ENCODE measurements around the gene C5AR1. TPM values are rescaled to one million over a fixed set of nuclear protein-coding genes. Genes with fewer than 3 reads are reported as not detected.

C5AR1 gene
- total RNA-seq, 1 donor from 2014 or later, result 0.48 TPM

- H3K27me3 Mint-ChIP-seq (ENCODE audit: unreplicated experiment), result no peaks in the 10 kb centered on the region
- H3K4me3 Mint-ChIP-seq (ENCODE audit: unreplicated experiment), result no peak overlapping the region
- no peak for TF ChIP-seq CTCF (IDR thresholded peaks at IDR 0.05)
- DNase-seq (ENCODE audit: extremely low spot score, unreplicated experiment), result no peak
- no peaks in the 10 kb centered on the region for H3K36me3 Mint-ChIP-seq (ENCODE audit: unreplicated experiment)
- H3K27ac Mint-ChIP-seq (ENCODE audit: unreplicated experiment), result no peak overlapping the region
- peaks cover 31% of the 10 kb centered on the region for H3K4me1 Mint-ChIP-seq (ENCODE audit: unreplicated experiment)
- no peaks in the 10 kb centered on the region for H3K9me3 Mint-ChIP-seq (ENCODE audit: unreplicated experiment)
Measured at GRCh38 chr19:47309038-47309437, 623 bp upstream of the C5AR1 start.

- H3K4me3 Mint-ChIP-seq (ENCODE audit: unreplicated experiment), result no peak overlapping the region
- H3K36me3 Mint-ChIP-seq (ENCODE audit: unreplicated experiment), result no peaks in the 10 kb centered on the region
- no peak for TF ChIP-seq CTCF (IDR thresholded peaks at IDR 0.05)
- no peaks in the 10 kb centered on the region for H3K27me3 Mint-ChIP-seq (ENCODE audit: unreplicated experiment)
- H3K9me3 Mint-ChIP-seq (ENCODE audit: unreplicated experiment), result no peaks in the 10 kb centered on the region
- H3K27ac Mint-ChIP-seq (ENCODE audit: unreplicated experiment), result no peak overlapping the region
- no peak for DNase-seq (ENCODE audit: extremely low spot score, unreplicated experiment)
- H3K4me1 Mint-ChIP-seq (ENCODE audit: unreplicated experiment), result peaks cover 30% of the 10 kb centered on the region
Measured at GRCh38 chr19:47310323-47310722, 662 bp downstream of the C5AR1 start.

GRCh38 chr19:47310819-47311218 is 1.2 kb downstream of the C5AR1 start:
- no peak for DNase-seq (ENCODE audit: extremely low spot score, unreplicated experiment)
- Mint-ChIP-seq H3K9me3 (ENCODE audit: unreplicated experiment) (no peaks in the 10 kb centered on the region), H3K27ac (ENCODE audit: unreplicated experiment) (no peak overlapping the region), H3K4me1 (ENCODE audit: unreplicated experiment) (peaks cover 30% of the 10 kb centered on the region), H3K27me3 (ENCODE audit: unreplicated experiment) (no peaks in the 10 kb centered on the region), H3K36me3 (ENCODE audit: unreplicated experiment) (no peaks in the 10 kb centered on the region), H3K4me3 (ENCODE audit: unreplicated experiment) (no peak overlapping the region)
- TF ChIP-seq CTCF (IDR thresholded peaks at IDR 0.05), result no peak

GRCh38 chr19:47312366-47313006 is 2.8 kb downstream of the C5AR1 start:
- no peak overlapping the region for H3K27ac Mint-ChIP-seq (ENCODE audit: unreplicated experiment)
- H3K4me3 Mint-ChIP-seq (ENCODE audit: unreplicated experiment), result no peak overlapping the region
- H3K27me3 Mint-ChIP-seq (ENCODE audit: unreplicated experiment), result no peaks in the 10 kb centered on the region
- no peaks in the 10 kb centered on the region for H3K9me3 Mint-ChIP-seq (ENCODE audit: unreplicated experiment)
- H3K36me3 Mint-ChIP-seq (ENCODE audit: unreplicated experiment), result no peaks in the 10 kb centered on the region
- TF ChIP-seq CTCF (IDR thresholded peaks at IDR 0.05), result no peak
- no peak for DNase-seq (ENCODE audit: extremely low spot score, unreplicated experiment)
- peaks cover 22% of the 10 kb centered on the region for H3K4me1 Mint-ChIP-seq (ENCODE audit: unreplicated experiment)

- no peak for TF ChIP-seq CTCF (IDR thresholded peaks at IDR 0.05)
- Mint-ChIP-seq H3K36me3 (ENCODE audit: unreplicated experiment) (no peaks in the 10 kb centered on the region), H3K4me1 (ENCODE audit: unreplicated experiment) (peaks cover 21% of the 10 kb centered on the region), H3K4me3 (ENCODE audit: unreplicated experiment) (no peak overlapping the region), H3K27me3 (ENCODE audit: unreplicated experiment) (no peaks in the 10 kb centered on the region), H3K27ac (ENCODE audit: unreplicated experiment) (no peak overlapping the region), H3K9me3 (ENCODE audit: unreplicated experiment) (no peaks in the 10 kb centered on the region)
- DNase-seq (ENCODE audit: extremely low spot score, unreplicated experiment), result no peak
Measured at GRCh38 chr19:47313754-47314295, 4.2 kb downstream of the C5AR1 start.

Data from osteocyte (in vitro differentiated cells).